Left renal pelvis (tissue), 4 donors: Measurements from ENCODE around the gene NXN. TPM values are rescaled to one million over a fixed set of nuclear protein-coding genes. Genes with fewer than 3 reads are reported as not detected.
"Not testable (repeated sequence)": the region's sequence is repeated elsewhere in the genome, so short reads cannot be mapped to it uniquely, and the experiment has no call there.

ENCODE experiments used
- DNase-seq, 4 donors: peaks; one replicate each; pipeline ENCODE4 v3.0.0-alpha.2; 2013; ENCODE audit warnings: low read depth in 4 of 4, low spot score in 3 of 4
- polyA plus RNA-seq, 4 donors: library from polyadenylated mRNA; unstranded; fragments of 120-200 nt; gene quantifications; one replicate each; pipeline ENCODE4 v1.2.1, GENCODE V29; 2013; ENCODE audit not compliant: insufficient read length in 4 of 4

NXN gene
- polyA plus RNA-seq, 4 donors = 18.1 to 38.8 (median 35.3) TPM

DNA sequence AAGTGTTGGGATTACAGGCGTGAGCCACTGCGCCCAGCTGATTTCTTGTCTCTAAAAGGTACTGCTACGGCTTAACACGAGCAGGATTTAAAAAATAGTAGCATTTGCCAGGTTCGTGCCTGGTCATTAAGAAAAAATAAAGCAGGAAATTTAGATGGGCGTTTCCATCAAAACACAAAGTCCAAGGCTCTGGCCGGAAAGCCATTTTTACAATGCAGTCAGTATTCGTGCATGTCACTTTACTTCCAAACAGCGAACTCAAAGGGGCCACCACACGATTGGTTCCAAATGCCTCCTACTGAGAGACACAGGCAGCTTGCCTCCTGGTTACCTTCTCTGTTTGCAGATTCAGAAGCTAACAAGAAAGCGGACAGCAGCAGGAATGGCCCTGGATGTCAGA is 131.2 kb downstream of the NXN start:
- no peak for DNase-seq

DNA sequence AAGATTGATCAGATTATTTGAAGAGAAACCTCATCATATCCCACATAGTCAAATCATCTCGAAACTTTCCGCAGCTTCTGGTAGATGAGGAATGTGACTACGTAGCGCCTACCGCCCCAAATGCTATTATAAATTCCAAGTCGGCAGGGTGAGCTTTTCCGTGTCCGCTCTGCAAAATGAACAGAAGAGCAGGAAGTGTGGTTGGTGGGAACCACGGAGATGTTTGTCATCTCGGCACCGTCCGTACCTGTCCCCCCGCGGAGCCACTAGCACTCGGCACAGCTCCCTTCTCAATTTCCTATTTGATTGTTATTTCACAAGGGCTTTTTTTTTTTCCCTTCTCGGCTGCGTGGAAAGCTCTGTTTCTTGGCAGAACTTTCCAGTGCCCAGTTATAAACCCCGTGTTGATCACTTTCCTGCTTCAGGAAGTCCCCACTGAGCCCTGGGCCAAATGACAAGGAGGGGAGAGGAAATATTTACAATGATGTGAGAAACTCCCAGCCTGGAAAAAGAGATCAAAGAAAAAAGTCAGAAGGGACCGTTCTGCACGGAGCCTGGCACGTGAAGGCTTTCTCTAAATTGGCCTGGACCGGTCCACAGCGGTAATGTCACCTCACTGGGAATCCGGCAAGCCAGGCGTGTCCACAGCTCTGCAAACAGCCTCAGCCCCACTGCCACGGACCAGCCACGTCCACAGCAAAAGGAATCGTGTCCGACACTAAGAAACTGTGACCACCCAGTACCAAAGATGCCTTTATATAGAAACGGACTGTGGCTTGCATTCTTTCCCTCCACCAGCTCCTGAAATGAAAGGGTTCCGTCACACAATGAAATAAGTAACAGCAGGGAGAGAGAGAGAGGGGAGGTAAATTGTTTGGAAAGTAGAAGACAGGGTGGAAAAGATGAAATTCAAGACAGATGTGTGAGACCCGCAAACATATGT is 132.4 kb downstream of the NXN start:
- no peak for DNase-seq

DNA sequence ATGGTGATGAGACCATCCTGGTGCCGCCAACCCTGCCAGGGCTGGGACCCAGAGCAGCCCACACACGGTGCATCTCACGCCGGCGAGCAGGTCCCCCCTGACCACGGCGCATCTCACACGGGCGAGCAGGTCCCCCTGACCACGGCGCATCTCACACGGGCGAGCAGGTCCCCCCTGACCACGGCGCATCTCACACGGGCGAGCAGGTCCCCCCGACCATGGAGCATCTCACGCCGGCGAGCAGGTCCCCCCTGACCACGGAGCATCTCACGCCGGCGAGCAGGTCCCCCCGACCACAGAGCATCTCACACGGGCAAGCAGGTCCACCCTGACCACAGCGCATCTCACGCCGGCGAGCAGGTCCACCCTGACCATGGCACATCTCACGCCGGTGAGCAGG is 138.3 kb downstream of the NXN start:
- no peak for DNase-seq

DNA sequence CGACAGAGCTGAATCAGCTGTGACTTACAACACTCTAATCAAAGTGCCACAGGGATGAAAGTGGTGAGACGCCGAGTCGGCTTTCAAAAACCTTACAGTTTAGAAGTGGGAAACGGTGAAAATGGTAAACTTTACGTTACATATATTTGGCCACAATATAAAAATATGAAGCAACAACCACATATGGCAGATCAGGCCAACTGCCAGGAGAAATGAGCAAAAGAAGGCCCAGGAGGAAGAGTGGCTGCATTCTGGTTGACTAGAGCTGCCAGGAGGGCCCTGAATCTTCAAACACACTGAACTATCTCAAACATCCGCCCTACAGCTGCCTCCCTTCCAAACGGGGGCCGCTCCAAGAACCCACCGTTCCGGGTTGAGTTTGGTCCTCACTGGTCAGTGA is 141.1 kb downstream of the NXN start:
- no peak for DNase-seq

DNA sequence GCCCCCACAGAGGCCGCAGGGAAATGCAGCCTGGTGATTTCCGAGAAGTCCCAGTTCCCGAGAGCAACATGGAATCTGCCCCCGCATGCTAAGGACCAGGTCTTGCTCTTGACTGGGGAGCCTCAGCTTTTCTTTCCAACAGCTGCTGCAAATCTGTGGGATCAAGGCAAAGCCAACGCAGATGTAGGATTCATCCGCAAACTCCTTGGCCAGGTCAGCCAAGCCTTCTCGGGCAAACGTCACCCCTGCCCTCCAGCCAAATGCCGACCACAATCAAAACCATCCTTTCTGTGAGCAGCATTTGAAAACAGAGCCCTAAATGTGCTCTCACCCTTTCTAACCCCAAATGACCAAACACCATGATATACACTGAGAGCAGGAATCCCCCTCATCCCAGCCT is 143.4 kb downstream of the NXN start:
- DNase-seq = no peak

DNA sequence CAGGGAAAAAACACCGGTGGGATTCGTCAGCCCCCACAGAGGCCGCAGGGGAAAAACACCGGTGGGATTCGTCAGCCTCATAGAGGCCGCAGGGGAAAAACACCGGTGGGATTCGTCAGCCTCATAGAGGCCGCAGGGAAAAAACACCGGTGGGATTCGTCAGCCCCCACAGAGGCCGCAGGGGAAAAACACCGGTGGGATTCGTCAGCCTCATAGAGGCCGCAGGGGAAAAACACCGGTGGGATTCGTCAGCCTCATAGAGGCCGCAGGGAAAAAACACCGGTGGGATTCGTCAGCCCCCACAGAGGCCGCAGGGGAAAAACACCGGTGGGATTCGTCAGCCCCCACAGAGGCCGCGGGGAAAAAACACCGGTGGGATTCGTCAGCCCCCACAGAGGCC is 143.9 kb downstream of the NXN start:
- not testable (repeated sequence) for DNase-seq

DNA sequence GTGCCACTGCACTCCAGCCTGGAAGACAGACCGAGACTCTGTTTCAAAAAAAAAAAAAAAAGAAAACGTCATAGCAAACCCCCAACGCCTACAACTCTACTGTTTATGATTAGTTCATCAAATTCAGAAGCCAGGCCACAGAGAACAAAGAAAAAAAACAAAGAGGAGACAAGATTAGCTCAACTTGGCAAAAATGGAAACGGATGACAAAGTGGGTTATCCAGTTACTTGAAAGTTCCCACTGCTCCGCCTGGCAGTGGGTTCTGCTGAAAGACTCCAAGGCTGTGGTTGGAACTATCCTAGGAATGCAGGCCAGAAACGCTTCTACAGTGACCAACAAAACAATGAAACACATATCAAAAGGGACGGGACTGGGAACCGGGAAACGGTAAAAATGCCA is 144.3 kb downstream of the NXN start:
- no peak for DNase-seq

DNA sequence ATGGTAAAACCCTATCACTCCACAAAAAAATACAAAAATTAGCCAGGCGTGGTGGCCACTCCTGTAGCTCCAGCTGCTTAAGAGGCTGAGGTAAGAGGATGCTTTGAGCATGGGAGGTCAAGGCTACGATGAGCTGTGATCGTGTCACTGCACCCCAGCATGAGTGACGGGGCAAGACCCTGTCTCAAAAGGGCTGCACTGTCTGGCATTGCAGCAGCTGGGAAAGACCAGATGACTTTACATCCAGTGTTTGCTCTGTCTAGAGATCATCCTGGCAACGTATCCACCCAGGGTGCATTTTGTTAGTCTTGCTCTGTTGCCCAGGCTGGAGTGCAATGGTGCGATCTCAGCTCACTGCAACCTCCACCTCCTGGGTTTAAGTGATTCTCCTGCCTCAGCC is 145.4 kb downstream of the NXN start:
- DNase-seq = no peak

DNA sequence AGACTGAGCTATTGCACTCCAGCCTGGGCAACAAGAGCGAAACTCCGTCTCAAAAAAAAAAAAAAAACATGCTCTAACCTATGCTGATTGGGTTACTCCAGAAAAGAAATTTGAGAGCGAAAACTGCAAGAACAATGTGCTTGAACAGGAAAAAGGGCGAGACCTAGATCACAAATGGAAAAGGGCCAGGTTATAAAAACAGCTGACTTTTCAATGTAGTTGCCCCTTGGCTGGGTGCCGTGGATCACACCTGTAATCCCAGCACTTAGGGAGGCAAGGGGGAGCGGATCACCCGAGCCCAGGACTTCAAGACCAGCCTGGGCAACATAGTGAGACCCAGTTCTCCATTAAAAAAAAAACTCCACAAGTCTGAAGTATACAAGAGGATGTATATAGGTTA is 148.6 kb downstream of the NXN start:
- DNase-seq = no peak

DNA sequence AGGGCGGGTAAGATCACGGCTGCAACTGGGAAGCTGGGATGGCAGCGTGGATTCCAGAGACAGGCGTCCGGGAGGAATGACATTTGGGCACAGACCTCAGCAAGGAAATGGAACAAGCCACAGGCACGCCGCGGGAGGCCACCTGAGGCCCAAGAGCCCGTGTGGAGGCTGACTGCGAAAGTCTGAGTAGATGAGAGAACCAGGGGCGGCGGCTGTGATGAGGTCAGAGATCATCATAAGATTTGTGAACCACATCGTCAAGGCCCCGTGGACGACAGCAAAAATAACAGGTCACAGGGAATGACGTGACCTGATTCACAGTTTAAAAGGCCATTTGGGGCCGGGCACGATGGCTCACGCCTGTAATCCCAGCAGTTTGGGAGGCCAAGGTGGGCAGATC is 149.2 kb downstream of the NXN start:
- no peak for DNase-seq

DNA sequence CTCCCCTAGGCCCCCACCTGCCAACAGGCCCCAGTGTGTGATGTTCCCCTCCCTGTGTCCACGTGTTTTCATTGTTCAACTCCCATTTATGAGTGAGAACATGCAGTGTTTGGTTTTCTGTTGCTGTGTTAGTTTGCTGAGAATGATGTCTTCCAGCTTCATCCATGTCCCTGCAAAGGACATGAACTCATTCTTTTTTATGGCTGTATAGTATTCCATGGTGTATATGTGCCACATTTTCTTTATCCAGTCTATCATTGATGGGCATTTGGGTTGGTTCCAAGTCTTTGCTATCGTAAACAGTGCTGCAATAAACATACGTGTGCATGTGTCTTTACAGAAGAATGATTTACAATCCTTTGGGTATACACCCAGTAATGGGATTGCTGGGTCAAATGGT is 150.0 kb downstream of the NXN start:
- not testable (repeated sequence) for DNase-seq

DNA sequence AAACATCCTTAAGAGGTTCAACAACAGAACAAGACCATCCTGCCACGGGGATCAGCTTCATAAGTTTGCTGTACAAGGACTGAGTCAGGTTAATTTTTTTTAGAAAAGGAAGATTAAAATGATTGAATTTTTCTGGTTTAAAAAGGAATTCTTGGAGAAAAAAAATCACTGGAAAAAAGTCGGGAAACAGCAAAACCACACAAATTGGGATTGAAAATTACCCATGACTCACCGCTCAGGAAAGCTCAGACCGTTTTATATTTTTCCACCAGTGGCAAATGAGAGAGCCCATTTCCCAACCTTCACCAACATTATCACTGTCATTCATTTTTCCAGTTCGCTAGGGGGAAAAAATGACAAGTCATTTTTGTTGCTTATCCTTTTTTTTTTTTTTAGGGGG is 150.8 kb downstream of the NXN start:
- no peak for DNase-seq

DNA sequence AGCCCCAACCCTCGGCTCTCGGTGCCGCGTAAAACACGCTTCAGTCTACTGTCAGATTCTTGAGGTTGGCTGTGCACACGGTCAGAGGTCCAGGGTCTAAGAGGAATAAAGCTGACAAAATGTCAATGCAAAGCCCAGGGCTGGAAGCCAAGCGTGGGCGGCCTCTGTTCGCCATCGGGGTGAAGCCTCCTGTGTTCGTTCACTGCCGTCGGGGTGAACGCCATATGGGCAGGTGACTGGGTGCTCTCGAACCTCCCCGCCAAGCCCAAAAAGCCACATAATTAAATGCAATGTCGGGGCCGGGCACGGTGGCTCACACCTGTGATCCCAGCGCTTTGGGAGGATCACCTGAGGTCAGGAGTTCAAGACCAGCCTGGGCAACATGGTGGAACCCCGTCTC is 152.8 kb downstream of the NXN start:
- no peak for DNase-seq

DNA sequence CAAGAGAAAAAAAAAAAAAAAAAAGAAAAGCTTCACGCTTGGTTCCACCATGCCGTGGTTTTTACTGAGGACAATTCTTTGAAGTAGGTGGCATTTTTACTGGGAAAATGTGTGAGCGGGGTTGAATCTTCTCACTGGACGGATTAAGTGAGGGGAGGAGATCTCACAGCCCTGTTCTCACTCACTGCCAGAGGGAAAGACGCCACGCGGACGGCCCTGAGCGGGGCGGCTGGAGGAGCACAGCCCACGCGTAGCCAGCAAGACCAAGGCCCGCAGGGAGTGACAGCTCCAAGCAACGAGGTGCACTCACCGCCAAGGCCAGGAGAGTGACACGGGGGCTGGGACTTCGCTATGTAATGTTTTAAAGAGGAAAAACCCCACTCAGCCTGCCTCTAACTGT is 154.4 kb downstream of the NXN start:
- DNase-seq = no peak

DNA sequence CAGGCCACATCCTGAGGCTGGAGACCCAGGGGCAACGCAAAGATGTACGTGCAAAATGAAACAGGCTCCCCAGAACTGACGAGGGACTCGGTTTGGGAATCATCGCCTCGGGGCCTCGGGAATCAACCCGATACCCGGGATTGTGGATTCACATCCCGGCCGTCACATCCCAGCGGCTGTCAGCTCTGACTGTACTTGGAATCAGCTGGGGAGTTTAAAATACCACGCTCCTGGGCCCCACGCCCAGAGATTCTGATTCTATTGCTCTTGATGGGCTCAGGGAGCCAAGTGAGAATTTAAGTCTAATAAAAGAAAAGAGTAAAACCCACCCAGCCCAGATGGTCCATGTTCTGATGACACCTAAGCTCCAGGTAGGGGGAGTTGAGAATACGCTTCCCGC is 155.2 kb downstream of the NXN start:
- no peak for DNase-seq

DNA sequence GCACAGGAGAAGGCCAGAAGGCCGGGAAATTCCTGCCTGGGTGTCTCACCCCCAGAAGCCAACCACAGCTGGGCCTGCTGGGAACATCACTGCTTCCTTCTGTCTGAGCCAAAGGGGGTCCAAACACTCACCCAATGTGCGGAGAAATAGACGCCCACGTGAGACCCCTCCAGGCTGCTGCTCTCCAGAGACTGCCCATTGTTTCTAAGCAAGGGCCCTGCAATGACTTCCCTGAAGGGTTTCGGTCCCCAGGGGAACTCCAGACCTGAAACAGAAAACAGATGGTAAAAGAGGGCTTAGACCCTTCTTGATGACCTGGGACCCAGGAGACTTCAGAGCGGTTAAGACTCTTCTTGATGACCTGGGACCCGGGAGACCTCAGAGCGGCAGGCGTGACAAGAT is 156.1 kb downstream of the NXN start:
- DNase-seq = no peak

DNA sequence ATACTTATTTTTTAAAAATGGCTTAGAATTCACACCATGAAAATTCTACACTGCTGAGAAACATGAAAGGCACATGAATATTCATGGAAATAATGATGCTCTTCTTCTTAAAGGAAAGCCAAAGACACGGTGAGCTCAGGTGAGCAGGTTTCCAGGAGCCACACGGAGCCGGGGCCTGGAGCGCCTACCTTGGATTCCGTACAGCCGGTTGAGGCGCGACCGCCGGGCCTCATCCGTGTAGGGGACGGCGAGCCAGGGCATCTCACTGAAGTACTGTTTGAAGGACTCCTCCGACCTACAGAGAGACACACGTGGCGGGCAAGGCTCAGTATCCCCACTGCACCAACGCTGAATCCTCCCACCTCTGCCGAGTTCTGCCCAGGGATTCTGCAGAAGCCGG is 160.3 kb downstream of the NXN start:
- no peak for DNase-seq

DNA sequence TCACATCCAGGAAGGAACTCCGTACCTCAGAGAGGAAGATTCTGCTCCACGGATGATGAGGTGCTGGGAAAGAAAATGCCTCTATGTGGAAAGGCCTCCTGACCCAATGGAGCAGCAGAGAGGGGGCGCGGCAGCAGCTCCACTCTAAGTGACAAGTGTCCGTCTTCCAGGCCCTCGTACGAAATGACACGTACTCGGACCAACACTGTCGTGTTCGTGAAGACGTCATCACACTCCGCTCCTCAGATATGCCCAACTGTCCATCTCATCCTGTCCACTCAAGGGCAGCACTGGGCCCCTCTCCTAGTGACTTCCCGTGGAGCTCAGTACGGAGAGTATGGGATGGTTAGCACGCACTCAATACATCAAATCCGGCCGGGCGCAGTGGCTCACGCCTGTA is 165.2 kb downstream of the NXN start:
- no peak for DNase-seq

DNA sequence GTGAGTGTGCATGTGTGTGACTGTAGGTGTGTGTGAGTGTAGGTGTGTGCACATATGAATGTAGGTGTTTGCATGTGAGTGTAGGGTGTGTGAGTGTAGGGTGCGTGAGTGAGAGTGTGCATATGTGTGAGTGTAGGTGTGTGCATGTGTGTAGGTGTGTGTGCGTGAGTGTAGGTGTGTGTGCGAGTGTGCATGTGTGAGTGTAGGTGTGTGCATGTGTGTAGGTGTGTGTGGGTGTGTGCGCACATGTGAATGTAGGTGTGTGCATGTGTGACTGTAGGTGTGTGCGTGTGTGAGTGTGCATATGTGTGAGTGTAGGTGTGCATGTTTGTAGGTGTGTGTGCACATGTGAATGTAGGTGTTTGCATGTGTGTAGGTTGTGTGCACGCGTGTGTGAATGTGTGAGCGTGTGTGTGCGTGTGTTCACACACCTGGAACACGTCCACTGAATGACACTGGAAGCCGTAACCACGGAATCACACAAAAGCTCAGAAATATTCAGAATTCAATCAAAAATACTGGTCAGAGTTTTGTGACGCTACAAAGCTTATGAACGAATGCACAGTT is 166.9 kb downstream of the NXN start:
- no peak for DNase-seq

DNA sequence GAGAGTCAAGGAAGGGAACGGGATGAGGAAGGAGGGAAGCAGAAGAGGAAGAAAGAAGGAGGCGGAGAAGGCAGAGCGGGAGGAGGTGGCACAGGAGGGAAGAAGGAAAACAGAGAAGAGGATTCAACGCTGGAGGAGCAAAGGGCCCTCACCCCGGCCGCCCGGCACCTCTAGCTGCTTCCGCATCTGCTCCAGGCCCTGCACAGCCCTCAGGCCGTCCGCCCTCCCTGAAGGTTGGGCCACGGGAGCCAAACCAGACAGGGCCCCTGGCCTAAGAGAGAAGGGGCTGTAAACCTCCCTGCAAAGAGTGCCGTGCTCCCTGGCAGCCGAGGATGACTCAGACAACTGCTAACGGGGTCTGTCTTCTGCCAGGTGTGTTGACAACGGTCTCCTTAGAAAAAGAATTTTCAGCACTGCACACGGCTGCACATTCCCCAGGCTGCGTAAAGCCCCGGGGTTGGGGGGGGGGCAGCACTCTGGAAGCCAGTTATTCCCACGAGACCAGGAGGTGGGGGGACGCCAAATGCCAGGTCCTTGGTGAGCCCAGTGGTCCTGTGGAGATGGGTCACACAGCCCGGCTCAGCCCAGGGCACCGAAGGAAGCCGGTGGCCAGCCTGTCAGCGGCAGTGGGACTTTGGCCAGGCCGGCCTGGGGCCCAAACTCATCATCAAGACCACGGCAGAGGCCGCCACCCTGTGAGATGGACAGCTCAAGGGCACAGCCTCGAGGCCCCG is 168.4 kb downstream of the NXN start:
- no peak for DNase-seq

DNA sequence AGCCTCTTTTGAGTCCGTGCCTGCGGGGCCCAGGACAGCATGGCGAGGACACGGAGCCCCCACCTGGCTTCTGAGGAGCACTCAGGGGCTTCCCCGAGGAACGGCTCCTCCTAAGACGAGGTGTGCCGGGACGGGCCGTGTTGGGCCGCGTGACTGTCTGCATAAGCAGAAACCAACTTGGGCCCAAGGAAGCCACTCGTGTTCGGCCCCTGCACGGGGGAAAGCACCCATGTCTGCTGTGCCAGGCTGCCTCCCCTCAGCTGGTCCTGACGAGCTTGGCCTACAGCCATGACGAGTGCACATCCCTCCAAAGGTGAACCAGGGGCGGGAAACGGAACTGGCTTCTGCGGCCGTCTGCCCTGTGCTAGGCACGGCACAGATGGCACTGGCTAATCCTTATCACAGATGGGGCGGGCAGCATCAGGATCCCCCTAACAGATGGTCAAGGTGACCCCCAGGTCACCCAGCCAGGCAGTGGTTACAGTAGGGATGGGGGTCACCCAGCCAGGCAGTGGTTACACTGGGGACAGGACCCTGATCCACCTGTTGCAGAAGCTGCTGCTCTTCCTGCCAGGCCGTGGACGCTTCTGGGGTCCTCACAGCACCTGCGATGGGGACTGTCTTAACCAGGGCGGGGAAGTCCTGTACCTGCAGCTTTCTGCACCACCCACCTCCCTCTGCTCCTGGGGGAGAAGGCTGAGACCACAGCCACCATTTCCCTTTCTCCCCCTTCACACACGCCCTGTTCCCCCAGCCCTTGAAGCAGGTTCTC is 171.9 kb downstream of the NXN start:
- no peak for DNase-seq
